HFF-Myc (cell line): ENCODE data around the gene DYNC1I1.
A peak's percentile ranks its signal among the peaks of the same experiment; 100 is the strongest.

Experiments used
- DNase-seq: peaks from one replicate; pipeline ENCODE4 v3.0.0-alpha.2; 2011; ENCODE audit warnings: low read depth; ENCODE audit errors: extremely low read depth
- H3K4me3 ChIP-seq: replicated peaks from 2 replicates; pipeline ENCODE4 v1.5.1; 2011; ENCODE audit warnings: low read depth, mild to moderate bottlenecking, control low read depth, low read length
- CTCF ChIP-seq: IDR thresholded peaks from 2 replicates; pipeline ENCODE4 v1.5.1; 2012; ENCODE audit warnings: mild to moderate bottlenecking, low read depth, low read length, control low read depth; ENCODE audit errors: missing control alignments

DYNC1I1 gene

GRCh38 chr7:95993380-95993779, 221.0 kb downstream of the DYNC1I1 start:
- DNase-seq = no peak
- no peak overlapping the region for H3K4me3 ChIP-seq
- no peak for TF ChIP-seq CTCF

- no peak overlapping the region for H3K4me3 ChIP-seq
- no peak for TF ChIP-seq CTCF
- no peak for DNase-seq
Observed at GRCh38 chr7:95996174-95996573, 223.8 kb downstream of the DYNC1I1 start.

- TF ChIP-seq CTCF = no peak
- no peak overlapping the region for H3K4me3 ChIP-seq
- DNase-seq = no peak
Observed at GRCh38 chr7:95996886-95997285, 224.5 kb downstream of the DYNC1I1 start.

GRCh38 chr7:95997632-95998031, 225.3 kb downstream of the DYNC1I1 start:
- no peak for DNase-seq
- no peak overlapping the region for H3K4me3 ChIP-seq
- no peak for TF ChIP-seq CTCF

GRCh38 chr7:95999481-95999880, 227.1 kb downstream of the DYNC1I1 start:
- TF ChIP-seq CTCF = no peak
- no peak overlapping the region for H3K4me3 ChIP-seq
- DNase-seq = no peak

GRCh38 chr7:96004578-96004977, 232.2 kb downstream of the DYNC1I1 start:
- DNase-seq = peak; percentile 47
- no peak overlapping the region for H3K4me3 ChIP-seq
- TF ChIP-seq CTCF = peak; percentile 37

- DNase-seq = no peak
- TF ChIP-seq CTCF = no peak
Observed at GRCh38 chr7:96005271-96005670, 232.9 kb downstream of the DYNC1I1 start.

More at GRCh38 chr7:96005271-96005670, 232.9 kb downstream of the DYNC1I1 start:
- H3K4me3 ChIP-seq = no peak overlapping the region
